Brain pericyte (primary cell): ENCODE data around the gene TTC12.
"Not testable (repeated sequence)": the region's sequence is repeated elsewhere in the genome, so short reads cannot be mapped to it uniquely, and the experiment has no call there.

ENCODE experiments used
- DNase-seq: peaks from one replicate; pipeline ENCODE4 v3.0.0-alpha.2; 2012; ENCODE audit warnings: low read depth, low spot score

Gene TTC12

GRCh38 chr11:113286009-113286408 lies 28.4 kb upstream of the TTC12 start:
- DNase-seq: no peak

DNA sequence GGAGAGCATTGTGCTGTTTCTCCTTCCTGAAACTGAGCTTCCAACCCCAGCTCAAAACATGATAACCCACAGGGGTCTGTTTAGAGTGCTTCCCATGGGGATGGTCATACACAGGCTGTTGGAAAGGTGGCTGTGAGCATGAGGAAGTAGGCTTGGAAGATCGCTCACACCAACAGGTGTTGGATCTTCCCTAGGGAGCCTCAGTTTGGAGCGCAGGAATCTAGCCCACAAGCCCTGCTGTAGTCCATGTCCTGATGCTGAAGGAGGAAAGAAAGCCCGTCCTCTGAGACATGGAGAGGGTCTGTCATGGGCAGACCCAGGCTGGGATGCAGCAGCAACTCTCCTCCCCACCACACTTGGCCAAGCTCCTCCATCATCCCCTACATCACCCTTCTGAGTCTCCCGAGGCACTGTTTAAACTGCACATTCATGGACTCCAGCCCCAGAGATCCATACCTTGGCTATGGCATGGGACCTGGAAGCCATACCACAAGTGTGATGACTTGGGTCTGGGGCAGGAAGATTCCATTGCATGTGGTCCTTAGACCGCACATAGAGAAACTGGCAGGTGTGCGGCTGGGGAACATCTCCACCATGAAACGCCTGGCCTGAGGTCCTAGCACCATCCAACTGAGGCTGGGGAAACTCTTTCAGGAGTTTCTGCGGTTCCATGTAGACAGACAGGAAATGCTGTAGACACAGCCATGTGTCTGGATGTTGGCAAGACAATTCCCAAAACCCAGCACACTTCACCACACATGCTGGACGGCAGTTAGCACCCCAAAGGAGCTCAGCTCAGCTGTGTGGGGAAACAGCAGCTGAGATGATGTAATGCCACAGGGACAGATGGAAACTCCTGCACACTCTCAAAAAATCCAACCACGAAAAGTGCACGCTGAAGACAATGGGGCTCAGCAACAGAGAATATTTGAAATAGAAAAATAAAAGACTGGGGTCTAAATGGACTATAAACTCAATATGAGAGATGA lies 27.6 kb upstream of the TTC12 start:
- no peak for DNase-seq

GRCh38 chr11:113287801-113288200 lies 26.6 kb upstream of the TTC12 start:
- DNase-seq: no peak

DNA sequence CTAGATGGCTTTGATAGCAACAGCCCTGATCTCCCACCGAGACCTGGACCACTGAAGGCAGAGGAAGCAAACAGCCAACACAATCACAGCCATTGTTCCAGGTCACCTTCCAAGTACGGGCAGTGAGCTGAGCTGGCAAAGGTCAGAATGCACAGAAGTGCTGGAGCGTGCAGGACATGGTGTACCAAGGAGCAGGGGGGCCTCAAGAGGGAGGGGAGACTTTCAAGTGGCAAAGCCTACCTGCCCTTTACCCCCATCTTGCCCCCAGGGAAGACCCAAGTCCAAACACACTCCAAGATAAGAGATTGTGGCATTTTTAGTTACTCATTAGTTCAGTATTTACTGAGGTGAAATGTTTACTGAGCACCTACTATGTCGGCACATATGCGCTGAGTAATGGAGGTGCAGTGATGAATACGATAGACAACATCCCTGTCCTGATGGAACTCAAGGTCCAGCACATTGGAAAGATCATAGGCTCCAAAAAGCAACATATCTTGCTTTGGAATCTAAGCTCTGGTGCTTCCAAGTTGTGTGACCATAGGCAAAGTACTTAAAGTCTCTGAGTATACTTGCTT lies 26.0 kb upstream of the TTC12 start:
- DNase-seq: no peak

DNA sequence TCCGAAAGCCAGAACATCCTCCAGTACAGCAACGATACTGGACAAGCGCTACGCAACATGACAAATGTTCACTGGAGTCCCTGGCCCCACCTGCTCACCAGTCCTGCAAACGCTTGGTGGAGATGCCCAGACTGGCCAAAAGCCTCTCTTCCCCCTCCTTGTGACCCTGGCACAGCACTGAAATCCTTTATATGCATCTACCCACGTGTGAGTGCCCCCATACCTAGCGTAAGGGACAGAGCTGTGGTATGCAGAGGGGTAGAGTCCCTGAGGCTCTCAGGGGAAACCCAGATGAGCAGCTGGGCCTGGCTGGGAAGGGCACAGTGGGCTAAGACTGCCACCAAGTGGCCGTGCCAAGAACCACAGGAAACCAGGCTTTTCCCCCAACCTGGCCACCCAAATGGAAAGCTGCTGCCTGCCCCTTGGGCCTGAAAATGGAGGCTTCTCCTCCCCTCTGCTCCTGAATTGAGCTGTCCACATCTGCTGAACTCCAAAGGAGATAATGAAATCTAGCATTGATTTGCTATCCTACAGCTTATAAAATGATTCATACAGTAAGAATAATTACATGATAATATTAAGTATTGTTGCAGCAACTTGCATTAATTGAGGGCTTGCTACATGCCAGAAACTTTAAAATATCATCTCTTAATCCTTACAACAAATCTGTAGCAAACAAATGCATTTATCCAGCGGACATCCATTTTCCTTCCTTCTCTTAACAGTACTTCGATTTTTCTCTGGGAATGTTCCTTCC lies 24.8 kb upstream of the TTC12 start:
- DNase-seq: no peak

GRCh38 chr11:113293936-113294335 lies 20.4 kb upstream of the TTC12 start:
- DNase-seq: no peak

DNA sequence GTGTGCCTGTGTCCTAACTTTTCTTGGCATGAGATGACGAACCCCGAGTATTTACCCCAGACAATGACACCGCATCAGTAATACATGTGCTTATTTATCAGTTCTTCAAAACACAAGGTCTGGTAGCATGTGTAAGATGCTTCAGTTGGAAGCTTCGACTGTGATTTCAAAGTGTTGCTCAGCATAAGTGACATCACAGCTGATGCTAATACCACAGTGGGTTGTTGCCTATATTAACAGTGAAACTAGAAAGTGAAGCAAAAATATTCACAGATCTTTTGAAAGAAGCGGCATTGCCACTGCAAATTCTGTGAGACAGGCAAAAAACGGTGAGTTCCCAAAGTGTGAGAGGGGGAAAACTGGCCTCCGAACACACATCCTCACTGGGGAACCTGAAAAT lies 18.4 kb upstream of the TTC12 start:
- no peak for DNase-seq

GRCh38 chr11:113296447-113297205 lies 17.8 kb upstream of the TTC12 start:
- no peak for DNase-seq

DNA sequence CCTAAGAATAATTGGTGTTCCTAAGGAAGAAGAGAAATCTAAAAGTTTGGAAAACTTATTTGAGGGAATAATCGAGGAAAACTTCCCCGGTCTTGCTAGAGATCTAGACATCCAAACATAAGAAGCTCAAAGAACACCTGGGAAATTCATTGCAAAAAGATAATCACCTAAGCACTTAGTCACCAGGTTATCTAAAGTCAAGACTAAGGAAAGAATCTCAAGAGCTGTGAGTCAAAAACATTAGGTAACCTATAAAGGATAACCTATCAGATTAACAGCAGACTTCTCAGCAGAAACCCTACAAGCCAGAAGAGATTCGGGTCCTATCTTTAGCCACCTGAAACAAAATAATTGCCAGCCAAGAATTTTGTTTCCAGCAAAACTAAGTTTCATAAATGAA lies 15.9 kb upstream of the TTC12 start:
- DNase-seq: not testable (repeated sequence)

DNA sequence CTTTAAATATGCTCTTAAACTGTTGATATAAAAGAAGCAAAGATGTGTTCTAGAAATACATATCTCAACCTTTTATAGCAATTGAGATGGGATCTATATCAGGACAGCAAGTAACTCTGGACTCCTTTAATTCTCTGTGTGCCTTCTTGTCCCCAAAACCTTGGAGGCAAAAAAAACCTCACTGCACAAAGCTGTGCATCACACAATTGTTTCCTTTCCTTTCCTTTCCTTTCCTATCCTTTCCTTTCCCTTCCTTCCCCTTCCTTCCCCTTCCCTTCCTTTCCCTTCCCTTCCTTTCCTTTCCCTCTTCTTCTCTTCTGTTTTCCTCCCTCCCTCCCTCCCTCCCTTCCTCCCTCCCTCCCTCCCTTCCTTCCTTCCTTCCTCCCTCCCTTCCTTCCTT lies 9.5 kb upstream of the TTC12 start:
- DNase-seq: no peak

DNA sequence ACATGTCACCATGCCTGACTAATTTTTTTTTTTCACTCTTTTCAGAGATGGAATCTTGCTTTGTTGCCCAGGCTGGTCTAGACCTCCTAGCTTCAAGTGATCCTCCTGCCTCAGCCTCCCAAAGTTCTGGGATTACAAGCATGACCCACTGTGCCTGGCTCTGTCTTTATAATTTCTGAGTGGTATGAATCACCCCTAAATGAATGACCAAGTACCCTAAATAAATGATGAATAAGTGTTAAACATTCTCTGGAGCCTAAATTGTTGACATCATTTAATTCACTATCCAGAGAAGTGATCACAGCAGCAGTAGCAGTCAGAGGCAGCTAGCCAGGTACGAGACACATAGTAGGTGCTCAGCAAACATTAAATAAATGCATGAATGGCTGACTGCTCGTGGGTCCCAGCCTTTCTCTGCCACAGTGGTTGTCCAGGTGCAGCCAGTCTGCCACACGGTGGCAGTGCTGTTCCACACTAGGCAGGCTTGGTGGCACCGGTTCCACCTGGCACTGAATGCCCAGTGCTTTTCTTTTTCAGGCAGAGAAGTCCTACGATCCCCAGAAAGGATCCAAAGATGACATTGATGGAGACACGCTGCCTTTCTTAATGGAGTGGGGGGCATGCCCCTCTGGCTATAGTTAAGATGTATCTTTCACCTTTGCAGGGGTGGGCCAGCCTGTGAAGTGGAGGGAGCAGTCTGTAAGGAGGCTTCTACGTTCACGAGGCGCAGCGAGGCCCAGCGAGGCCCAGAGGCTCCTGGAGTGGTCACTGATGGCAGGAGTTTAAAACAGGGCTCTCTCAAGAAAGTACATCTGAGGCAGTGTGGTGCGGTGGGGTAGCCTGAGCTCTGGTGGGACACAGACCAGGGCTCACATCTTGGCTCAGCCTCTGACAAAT lies 8.7 kb upstream of the TTC12 start:
- no peak for DNase-seq

GRCh38 chr11:113308601-113309000 lies 5.8 kb upstream of the TTC12 start:
- no peak for DNase-seq

DNA sequence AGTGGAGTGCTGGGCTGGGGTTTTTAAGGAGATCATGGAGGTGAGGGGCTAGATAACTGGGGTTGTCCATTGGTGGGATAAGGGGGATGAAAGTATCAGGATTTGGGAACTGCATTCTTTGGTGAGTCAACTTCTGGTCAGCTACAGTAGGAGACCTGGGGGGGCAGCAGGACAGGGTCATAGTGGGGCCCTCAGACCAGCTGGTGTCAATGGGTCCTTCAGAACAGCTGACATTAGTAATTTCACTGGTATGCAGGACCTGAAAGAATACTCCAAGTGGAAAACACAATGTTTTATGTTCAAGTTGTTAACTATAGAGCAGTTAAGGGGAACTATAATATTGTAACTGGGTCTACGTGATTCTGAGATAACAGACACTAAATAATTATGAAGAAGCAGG lies 2.8 kb upstream of the TTC12 start:
- no peak for DNase-seq

- DNase-seq: no peak
These were observed 782 bp upstream of the TTC12 start for GRCh38 chr11:113313601-113314000.

DNA sequence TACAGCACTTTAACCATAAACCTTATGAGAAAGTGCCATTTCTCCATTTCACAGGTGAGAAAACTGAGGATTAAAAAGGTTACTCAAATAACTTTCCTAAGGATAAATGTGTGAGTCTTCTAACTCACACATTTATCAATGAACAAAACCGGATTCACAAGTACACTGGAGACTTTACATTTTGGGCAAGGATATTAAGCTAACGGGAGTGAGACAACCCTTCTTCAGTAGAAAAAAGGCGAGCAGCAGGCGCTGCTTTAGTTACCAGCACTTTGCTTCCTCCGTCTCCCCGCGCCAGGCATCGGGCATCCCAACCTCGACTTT lies 356 bp upstream of the TTC12 start:
- DNase-seq: no peak

- no peak for DNase-seq
These were observed 1.4 kb downstream of the TTC12 start for GRCh38 chr11:113315811-113316210.

- no peak for DNase-seq
These were observed 1.9 kb downstream of the TTC12 start for GRCh38 chr11:113316256-113316655.

DNA sequence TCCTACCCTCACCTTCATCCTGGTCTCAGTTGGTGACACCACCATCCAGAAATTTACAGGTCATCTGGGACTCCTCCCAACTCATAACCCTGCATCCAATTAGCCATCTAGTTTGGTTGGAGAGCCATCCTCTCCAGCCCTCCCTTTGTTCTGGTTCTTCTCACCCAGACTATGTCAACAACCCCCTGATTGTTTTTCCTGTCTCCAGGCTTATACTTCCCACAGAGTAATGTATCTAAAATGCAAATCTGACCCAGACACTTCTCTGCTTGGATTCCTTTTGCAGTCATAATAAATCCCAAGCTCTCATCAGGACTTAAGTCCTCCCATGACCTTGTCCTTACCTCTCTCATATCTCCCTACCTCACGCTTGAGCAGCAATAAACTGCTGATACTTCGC lies 3.0 kb downstream of the TTC12 start:
- no peak for DNase-seq

DNA sequence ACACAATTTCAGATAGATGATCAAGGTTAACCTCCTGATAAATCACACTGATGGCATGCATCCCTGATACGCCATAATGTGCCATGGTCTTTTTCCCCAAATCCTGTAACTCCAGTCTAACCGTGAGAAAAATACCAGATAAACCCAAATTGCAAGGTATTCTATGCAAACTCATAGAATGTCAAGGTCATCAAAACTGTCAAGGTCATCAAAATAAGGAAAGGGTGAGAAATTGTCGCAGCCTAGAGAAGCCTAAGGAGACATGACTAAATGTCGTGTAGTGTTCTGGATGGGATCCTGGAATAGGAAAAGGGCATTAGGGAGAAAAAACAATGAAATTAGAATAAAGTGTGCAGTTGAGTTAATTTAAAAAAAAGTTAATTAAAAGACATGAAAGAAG lies 4.7 kb downstream of the TTC12 start:
- no peak for DNase-seq

GRCh38 chr11:113322158-113322557 lies 7.8 kb downstream of the TTC12 start:
- no peak for DNase-seq

DNA sequence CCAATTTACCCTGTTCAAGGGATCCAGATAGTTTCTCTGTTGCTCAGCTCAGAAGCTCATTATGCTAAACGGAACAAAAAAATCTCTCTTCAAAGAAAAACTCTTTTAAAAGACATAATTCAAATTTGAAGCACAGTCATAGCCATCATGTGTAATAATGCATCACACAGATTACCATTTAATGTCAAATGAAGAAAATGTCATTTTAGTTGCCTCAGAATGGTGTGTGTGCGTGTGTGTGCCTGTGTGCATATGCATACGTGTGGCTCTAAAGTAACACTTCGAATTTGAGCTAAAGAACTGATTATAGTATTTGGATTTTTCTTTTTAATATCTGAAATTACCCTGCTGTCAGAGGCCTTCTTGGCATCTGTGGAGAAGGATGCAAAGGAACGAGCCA lies 9.9 kb downstream of the TTC12 start:
- DNase-seq: no peak
